ENCODE measurements around the gene PI3.

PI3 gene

DNA sequence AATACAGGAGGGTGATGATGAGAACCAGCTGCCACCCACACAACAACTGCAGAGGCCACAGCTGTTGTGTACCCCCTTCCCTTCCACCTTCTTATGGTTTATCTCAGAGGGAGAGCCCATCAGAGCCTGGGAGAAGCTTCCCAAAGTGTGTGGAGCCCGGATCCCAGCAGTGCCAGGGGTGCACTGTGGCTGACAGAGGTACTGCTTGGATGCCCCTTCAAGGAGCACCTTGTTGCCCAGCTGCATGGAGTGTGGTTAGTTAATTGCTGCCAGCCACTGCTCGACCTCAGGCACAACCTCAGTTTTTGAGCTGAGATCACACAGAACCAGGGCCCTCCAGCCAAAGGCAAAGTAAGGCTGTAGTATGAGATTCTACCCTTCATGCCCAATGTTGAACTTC, 13.0 kb downstream of the PI3 start:
- DNase-seq (ENCODE audit: low read depth) = no peak

DNA sequence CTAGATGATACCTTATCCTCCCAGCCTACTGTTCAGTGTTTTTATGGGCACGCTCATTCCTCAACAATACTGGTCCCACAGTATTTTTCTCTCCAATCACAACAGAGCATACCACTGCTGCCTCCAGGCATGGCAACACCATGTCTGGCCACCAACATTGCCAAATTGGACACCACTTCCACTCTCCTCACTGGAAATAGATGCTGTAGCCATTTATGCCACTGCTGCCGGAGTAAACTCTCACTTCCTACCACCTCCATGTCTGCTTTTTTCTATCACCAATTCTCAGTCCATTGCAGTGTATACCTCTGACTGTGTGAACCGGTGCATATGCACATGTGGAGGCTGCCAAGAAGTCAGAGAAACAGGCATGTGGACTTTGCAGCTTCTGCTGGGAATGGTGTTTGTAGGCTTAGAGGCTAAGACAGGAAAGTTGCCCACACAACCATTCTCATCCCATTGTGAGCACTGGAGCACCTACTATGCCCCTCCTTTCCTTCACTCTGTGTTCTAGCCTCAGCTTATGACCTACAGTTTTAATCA, 14.4 kb downstream of the PI3 start:
- DNase-seq (ENCODE audit: low read depth) = no peak

DNA sequence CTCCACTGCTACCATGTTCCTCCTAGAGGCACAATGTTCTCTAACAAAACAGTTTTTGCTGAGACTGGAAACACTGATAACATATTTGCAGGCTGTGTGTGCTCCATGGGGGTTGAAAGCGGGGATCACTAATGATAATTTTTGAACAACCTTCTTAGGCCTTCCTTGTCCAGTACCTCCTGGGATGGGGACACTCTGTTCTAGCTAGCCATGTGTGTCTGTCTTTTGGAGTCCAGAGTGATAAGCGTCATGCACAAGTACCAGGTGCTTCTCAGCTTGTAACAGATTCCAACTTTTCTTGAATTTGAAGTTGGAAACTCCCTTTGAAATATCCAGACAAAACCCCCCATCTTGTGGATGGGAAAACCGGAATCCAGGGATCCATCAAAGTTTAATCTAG, 15.2 kb downstream of the PI3 start:
- no peak for DNase-seq (ENCODE audit: low read depth)

DNA sequence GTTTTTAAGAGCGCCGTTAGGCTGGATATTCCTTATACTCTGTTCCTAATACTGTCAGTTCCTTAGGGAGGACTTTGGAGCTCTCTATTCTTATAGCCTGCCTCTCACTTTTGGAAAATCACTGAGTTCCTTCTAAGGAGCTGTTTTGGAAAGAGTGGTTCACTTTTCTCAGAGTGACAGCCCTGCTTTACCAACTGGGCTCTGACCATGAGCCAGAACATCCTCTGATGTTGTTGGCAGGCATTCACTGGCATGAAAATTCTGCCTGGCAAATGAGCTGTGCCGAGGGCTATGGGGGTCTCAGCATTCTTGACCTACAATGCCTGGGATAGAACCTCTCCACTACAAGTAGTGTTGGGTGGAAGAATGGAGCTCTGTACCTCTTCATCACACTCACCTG, 17.2 kb downstream of the PI3 start:
- no peak for DNase-seq (ENCODE audit: low read depth)

- no peak for DNase-seq (ENCODE audit: low read depth)
Measured at GRCh38 chr20:45193331-45193730, 18.6 kb downstream of the PI3 start.

GRCh38 chr20:45206725-45207124, 32.0 kb downstream of the PI3 start, which contains the start of gene SEMG1:
SEMG1 (plus strand) TSS chr20:45207033; CDS start chr20:45207054, 21 bp downstream.
- DNase-seq (ENCODE audit: low read depth) = no peak

GRCh38 chr20:45209924-45210323, 35.2 kb downstream of the PI3 start:
- no peak for DNase-seq (ENCODE audit: low read depth)

GRCh38 chr20:45211569-45212474, 37.1 kb downstream of the PI3 start:
- DNase-seq (ENCODE audit: low read depth) = no peak

DNA sequence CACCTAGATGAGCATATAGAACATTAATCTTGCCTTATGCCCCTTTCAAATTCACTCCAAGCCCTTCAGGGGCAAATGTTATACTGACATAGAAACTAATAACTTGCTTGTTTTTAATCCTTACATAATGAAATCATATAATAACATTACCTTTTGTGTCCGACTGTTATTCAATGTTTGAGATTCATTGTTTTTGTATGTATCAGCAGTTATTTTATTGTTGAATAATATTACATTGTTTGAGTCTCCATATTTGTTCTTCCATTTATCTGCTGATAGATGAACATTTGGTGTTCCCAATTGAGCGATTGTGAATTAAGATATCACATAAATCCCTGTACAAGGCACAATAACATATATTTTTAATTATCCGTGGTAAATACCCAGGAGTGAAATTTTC, 38.1 kb downstream of the PI3 start:
- no peak for DNase-seq (ENCODE audit: low read depth)

DNA sequence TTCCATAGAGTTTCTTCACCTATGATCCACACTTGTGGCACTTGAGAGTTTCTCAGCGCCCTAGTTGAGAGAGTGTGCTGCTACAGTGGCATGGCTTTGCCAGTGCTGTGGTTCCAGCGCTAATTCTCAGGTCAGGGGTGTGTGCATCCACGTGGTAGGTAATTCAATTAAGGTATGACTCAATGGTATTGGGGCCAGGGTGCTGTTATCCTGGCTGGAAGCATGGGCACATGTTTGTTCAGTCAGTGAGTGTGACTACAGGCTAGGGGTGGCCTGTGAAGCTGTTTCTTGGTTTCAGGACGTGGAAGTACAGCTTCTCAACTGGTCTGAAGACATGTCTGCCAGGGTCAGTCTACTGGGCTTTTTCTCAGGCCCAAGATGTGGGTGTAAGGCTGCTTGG, 43.4 kb downstream of the PI3 start:
- no peak for DNase-seq (ENCODE audit: low read depth)

GRCh38 chr20:45218636-45219035, 43.9 kb downstream of the PI3 start:
- no peak for DNase-seq (ENCODE audit: low read depth)

DNA sequence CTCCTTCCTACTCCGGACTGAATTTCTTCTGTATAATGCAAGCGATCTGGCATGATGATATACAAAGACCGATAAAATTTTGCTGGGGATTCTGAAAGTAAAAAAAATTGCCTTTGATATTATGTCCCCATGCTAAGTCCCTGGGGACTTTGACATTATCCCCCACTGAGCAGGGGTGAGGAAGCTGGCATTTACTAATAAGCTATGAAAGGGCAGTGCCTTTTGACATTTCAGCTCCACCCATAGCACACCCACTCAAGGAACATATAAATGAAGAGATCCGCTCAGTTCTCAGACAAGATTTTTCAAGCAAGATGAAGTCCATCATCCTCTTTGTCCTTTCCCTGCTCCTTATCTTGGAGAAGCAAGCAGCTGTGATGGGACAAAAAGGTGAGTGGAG, 46.4 kb downstream of the PI3 start, which contains the start of gene SEMG2:
TSS of gene SEMG2 (plus strand) at position 298 of the 400 bp plus-strand sequence. CDS start at position 315, 17 bp downstream.
- no peak for DNase-seq (ENCODE audit: low read depth)

GRCh38 chr20:45223136-45223535, 48.4 kb downstream of the PI3 start:
- DNase-seq (ENCODE audit: low read depth) = no peak

All from GM04504 (cell line).